SU-DHL-6 (cell line): Measurements from ENCODE around the gene CACNA1C.

ENCODE experiments used
- EZH2phosphoT487 ChIP-seq: fragments of 200-600 bp; sonication (generic), shearing (Covaris generic); conservative IDR thresholded peaks from 2 replicates; pipeline ENCODE4 v1.6.1; 2018; ENCODE audit warnings: mild to moderate bottlenecking, antibody characterized with exemption, low read length, moderate library complexity, mixed read lengths
- TF ChIP-seq, protein P1 (sequence below): fragments of 200-600 bp; sonication (generic); IDR thresholded peaks from one replicate; pipeline ENCODE4 v1.5.1; 2017; ENCODE audit warnings: antibody characterized with exemption, mild to moderate bottlenecking, low read length, moderate library complexity; ENCODE audit not compliant: insufficient read depth, poor library complexity, severe bottlenecking

DNA sequence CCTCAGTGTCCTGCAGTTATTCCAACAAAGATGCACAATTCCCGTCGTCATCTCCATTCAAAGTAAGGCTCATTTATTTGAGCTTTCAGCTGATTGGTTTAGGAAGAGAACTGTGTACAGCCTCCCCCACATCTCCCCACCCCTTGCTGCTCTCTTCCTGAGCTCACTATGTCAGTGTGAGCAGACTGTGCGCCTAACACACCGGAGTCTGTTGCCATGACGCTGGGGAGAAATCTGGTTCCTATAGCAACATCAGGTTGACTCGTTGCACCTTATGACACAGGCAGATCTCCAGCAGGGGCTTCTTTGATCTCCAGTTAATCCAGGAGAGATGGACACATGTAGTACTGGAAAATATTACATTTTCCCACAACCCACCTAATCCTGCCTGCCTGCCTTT lies 319.4 kb downstream of the CACNA1C start:
- TF ChIP-seq, protein P1, sequence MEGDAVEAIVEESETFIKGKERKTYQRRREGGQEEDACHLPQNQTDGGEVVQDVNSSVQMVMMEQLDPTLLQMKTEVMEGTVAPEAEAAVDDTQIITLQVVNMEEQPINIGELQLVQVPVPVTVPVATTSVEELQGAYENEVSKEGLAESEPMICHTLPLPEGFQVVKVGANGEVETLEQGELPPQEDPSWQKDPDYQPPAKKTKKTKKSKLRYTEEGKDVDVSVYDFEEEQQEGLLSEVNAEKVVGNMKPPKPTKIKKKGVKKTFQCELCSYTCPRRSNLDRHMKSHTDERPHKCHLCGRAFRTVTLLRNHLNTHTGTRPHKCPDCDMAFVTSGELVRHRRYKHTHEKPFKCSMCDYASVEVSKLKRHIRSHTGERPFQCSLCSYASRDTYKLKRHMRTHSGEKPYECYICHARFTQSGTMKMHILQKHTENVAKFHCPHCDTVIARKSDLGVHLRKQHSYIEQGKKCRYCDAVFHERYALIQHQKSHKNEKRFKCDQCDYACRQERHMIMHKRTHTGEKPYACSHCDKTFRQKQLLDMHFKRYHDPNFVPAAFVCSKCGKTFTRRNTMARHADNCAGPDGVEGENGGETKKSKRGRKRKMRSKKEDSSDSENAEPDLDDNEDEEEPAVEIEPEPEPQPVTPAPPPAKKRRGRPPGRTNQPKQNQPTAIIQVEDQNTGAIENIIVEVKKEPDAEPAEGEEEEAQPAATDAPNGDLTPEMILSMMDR: no peak
- no peak for TF ChIP-seq EZH2phosphoT487
